Naive B cell (primary cell): ENCODE results near the gene SCNN1G. TPM values are rescaled to one million over a fixed set of nuclear protein-coding genes. Genes with fewer than 3 reads are reported as not detected.
"Not testable (repeated sequence)": the region's sequence is repeated elsewhere in the genome, so short reads cannot be mapped to it uniquely, and the experiment has no call there.

Source experiments
- ATAC-seq, 2 donors: fragments of 150-1000 bp; cut with Tn5 transposase; 2 replicates each; pipeline ENCODE4 v1.10.0; 2021; ENCODE audit warnings: low read depth in 2 of 2, mild to moderate bottlenecking in 2 of 2, moderate library complexity in 2 of 2
- DNase-seq: peaks from one replicate; pipeline ENCODE4 v3.0.0; 2022
- H3K27ac Mint-ChIP-seq, 6 donors: one replicate each; pipeline ENCODE4 v1.8.0; 2020 to 2022; ENCODE audit warnings: mild to moderate bottlenecking in 6 of 6, mixed read lengths in 6 of 6, moderate library complexity in 5 of 6, inconsistent platforms in 2 of 6
- H3K27me3 Mint-ChIP-seq, 3 donors: one replicate each; pipeline ENCODE4 v1.8.0; 2021 to 2022; ENCODE audit warnings: mixed read lengths in 3 of 3, mild to moderate bottlenecking in 1 of 3
- H3K36me3 Mint-ChIP-seq, 2 donors: one replicate each; pipeline ENCODE4 v1.8.0; 2020 to 2022; ENCODE audit warnings: mixed read lengths in 2 of 2, inconsistent platforms in 1 of 2, mild to moderate bottlenecking in 1 of 2
- H3K4me1 Mint-ChIP-seq, 3 donors: one replicate each; pipeline ENCODE4 v1.8.0; 2020 to 2022; ENCODE audit warnings: mixed read lengths in 3 of 3, inconsistent platforms in 1 of 3, mild to moderate bottlenecking in 1 of 3, moderate library complexity in 1 of 3
- H3K4me3 Mint-ChIP-seq, 8 donors: one replicate each; pipeline ENCODE4 v1.8.0; 2020 to 2022; ENCODE audit warnings: mild to moderate bottlenecking in 8 of 8, mixed read lengths in 8 of 8, moderate library complexity in 8 of 8, inconsistent platforms in 2 of 8
- H3K9me3 Mint-ChIP-seq, 7 donors: one replicate each; pipeline ENCODE4 v1.8.0; 2020 to 2022; ENCODE audit warnings: mixed read lengths in 7 of 7, mild to moderate bottlenecking in 5 of 7, inconsistent platforms in 2 of 7, moderate library complexity in 1 of 7
- polyA plus RNA-seq, 6 donors: library from polyadenylated mRNA; unstranded; fragments of 300-500 nt; fragmentation: Illumina TruSeq; gene quantifications; one replicate each; pipeline ENCODE4 v1.2.3, GENCODE V29; 2021; ENCODE audit warnings: low read depth in 6 of 6

The SCNN1G gene
- polyA plus RNA-seq, 6 donors from 2014 or later = not detected

DNA sequence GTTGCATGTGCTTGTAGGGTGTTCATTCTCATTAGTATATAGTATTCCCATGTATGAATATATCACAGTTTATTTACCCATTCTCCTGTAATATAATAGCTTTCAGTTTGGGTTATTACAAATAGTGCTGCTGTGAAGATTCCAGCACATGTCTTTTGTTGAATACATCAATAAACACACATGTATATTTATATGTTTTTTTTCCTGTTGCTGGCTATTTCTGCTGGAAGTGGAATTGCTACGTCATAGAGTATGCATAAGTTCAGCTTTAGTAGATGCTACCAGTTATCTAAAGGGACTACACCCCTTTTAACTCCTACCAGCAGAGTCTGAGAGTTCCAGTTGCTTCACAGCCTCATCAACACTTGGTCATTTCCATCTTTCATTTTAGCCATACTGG is 67.3 kb downstream of the SCNN1G start:
- Mint-ChIP-seq H3K4me3 (no peak overlapping the region), H3K9me3 (peaks cover 6 to 18% (median 13%) of the 10 kb centered on the region in 7 donors), H3K27me3 (peaks cover 10 to 14% (median 12%) of the 10 kb centered on the region in 3 donors), H3K4me1 (no peaks in the 10 kb centered on the region), H3K36me3 (peaks cover 0 to 15% of the 10 kb centered on the region in 2 donors), H3K27ac (no peak overlapping the region)
- DNase-seq (no peak), ATAC-seq (no peak)

DNA sequence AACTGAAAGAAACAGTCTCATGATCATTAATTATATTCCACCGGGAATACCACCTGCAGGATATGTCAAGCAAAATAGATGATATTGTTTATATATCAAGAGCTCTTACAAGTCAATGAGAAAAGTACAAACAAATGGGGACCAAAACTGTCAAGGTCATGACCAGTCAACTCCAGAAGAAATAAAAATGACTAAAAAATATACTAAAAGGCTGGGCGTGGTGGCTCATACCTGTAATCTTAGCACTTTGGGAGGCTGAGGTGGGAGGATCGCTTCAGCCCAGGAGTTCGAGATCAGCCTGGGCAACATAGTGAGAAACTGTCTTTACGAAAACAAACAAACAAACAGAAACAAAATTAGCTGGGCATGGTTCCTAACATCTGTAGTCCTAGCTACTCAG is 69.8 kb downstream of the SCNN1G start:
- Mint-ChIP-seq H3K27ac (no peak overlapping the region), H3K27me3 (peaks cover 13 to 20% (median 15%) of the 10 kb centered on the region in 3 donors), H3K9me3 (peaks cover 0 to 14% (median 10%) of the 10 kb centered on the region in 7 donors), H3K4me1 (no peaks in the 10 kb centered on the region), H3K4me3 (no peak overlapping the region), H3K36me3 (peaks cover 0 to 15% of the 10 kb centered on the region in 2 donors)
- DNase-seq = no peak
- no peak for ATAC-seq

DNA sequence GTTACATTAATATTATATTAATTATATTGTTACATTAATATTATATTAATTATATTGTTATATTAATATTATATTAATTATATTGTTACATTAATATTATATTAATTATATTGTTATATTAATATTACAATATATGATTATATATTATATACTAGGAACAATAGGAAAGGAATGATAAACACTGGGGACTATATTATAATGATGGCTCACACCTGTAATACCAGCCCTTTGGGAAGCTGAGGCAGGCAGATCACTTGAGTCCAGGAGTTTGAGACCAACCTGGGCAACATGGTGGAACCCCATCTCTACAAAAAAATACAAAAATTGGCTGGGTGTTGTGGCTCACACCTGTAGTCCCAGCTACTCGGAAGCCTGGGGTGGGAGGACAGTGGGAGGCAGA is 71.1 kb downstream of the SCNN1G start:
- not testable (repeated sequence) for H3K4me1 Mint-ChIP-seq, DNase-seq, ATAC-seq, H3K4me3 Mint-ChIP-seq, H3K27ac Mint-ChIP-seq
- peaks cover 19 to 25% (median 24%) of the 10 kb centered on the region in 3 donors for H3K27me3 Mint-ChIP-seq
- peaks cover 0 to 15% of the 10 kb centered on the region in 2 donors for H3K36me3 Mint-ChIP-seq
- peaks cover 0 to 14% (median 10%) of the 10 kb centered on the region in 7 donors for H3K9me3 Mint-ChIP-seq

DNA sequence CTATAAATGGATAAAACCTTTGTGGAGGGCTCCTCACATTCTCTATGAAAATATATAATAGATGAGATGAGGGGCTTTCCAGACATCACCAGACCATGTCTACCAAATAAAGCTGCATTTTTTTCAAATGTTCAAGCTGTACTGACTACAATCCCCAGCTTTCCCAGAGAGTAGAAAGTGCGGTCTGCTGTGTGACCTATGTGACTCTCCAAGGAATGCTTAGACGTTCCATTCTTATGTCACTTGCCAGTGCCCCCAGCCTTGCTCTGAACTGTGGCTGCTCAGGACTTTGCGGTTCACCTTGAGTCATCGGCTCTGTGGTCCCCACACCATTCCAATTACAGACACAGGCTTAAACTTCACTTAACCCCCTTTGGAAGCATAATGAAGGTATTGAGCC is 71.8 kb downstream of the SCNN1G start:
- Mint-ChIP-seq H3K9me3 (peaks cover 0 to 14% (median 10%) of the 10 kb centered on the region in 7 donors), H3K27ac (no peak overlapping the region), H3K4me1 (no peaks in the 10 kb centered on the region), H3K36me3 (peaks cover 0 to 15% of the 10 kb centered on the region in 2 donors), H3K4me3 (no peak overlapping the region), H3K27me3 (peaks cover 19 to 25% (median 24%) of the 10 kb centered on the region in 3 donors)
- DNase-seq = no peak
- ATAC-seq = peak; percentile 25 to 32

DNA sequence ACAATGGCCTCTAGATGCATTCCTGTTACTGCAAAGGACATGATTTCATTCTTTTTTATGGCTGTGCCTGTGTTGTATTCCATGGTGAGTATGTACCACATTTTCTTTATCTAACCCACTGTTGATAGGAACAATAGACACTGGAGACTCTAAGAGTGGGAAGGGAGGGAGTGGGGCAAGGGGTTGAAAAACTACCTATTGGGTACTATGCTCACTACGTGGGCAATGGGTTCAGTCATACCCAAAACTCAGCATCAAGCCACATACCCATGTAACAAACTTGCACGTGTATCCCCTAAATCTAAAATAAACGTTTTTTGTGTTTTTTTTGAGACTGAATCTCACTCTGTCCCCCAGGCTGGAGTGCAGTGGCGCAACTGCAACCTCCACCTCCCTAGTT is 72.5 kb downstream of the SCNN1G start:
- H3K36me3 Mint-ChIP-seq = peaks cover 0 to 15% of the 10 kb centered on the region in 2 donors
- no peak for ATAC-seq
- H3K27ac Mint-ChIP-seq = no peak overlapping the region
- no peak for DNase-seq
- peaks cover 15 to 25% (median 24%) of the 10 kb centered on the region in 3 donors for H3K27me3 Mint-ChIP-seq
- H3K4me3 Mint-ChIP-seq = no peak overlapping the region
- peaks cover 0 to 13% (median 8%) of the 10 kb centered on the region in 7 donors for H3K9me3 Mint-ChIP-seq
- no peaks in the 10 kb centered on the region for H3K4me1 Mint-ChIP-seq

DNA sequence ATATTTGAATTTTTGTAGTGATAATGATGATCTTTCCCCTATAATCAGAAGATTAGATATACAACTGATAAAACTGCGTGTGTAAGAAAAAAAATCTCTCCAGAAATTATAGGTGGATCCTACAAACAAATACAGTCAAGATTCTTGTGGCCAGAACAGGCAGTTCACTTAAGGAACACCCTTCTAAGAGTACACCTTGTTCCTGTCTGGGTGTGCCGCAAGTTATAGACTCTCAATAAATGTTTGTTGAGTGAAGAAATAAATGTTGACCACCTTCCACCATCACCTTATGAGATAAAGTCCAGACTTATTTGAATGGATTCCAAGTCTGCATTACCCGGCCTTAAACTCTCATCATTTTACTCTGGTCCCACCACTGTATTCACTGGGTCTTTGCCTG is 73.9 kb downstream of the SCNN1G start:
- H3K9me3 Mint-ChIP-seq = peaks cover 0 to 5% (median 2%) of the 10 kb centered on the region in 7 donors
- no peak for DNase-seq
- peaks cover 19 to 27% (median 23%) of the 10 kb centered on the region in 3 donors for H3K27me3 Mint-ChIP-seq
- no peak overlapping the region for H3K27ac Mint-ChIP-seq
- no peak overlapping the region for H3K4me3 Mint-ChIP-seq
- no peak for ATAC-seq
- H3K36me3 Mint-ChIP-seq = peaks cover 0 to 2% of the 10 kb centered on the region in 2 donors
- no peaks in the 10 kb centered on the region for H3K4me1 Mint-ChIP-seq

DNA sequence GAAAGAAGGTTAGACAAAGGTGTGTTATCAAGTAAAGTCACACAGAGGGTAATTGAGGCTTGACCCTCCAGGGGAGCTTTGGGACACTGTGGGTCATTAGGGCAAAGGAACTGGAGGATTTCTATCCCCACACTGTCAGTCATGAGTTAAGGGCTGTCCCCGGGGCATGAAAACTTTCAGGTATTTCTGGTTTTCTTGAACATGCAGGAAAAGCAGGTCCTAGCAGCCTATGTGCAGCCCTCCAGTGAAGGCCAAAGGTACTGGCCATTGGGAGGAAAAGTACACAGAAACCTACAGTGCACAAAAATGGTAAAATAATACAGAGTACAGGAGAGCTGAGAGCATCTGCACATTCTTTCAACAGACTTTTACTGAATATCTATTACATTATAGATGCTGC is 75.1 kb downstream of the SCNN1G start:
- no peaks in the 10 kb centered on the region for H3K4me1 Mint-ChIP-seq
- peaks cover 0 to 5% (median 2%) of the 10 kb centered on the region in 7 donors for H3K9me3 Mint-ChIP-seq
- H3K4me3 Mint-ChIP-seq = no peak overlapping the region
- H3K27ac Mint-ChIP-seq = no peak overlapping the region
- no peaks in the 10 kb centered on the region for H3K36me3 Mint-ChIP-seq
- peaks cover 15 to 20% (median 18%) of the 10 kb centered on the region in 3 donors for H3K27me3 Mint-ChIP-seq
- DNase-seq = no peak
- ATAC-seq = no peak

DNA sequence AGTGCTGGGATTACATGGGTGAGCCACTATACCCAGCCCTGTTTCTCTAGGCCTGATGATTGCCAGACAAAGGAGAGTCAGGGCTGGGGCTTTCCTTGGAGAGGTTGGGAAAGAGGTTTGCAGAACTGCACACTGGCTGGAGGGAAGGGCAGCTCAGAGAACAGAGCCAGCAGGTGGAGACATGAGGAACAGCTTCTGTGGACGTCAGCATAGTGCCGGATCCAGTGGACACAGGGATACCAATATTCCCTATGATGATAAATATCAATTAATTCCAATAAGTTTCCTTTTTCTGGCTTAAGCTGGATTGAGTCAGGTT is 76.3 kb downstream of the SCNN1G start:
- Mint-ChIP-seq H3K36me3 (no peaks in the 10 kb centered on the region), H3K4me3 (no peak overlapping the region), H3K4me1 (no peaks in the 10 kb centered on the region), H3K9me3 (peaks cover 0 to 5% (median 2%) of the 10 kb centered on the region in 7 donors), H3K27me3 (peaks cover 15 to 20% (median 18%) of the 10 kb centered on the region in 3 donors), H3K27ac (no peak overlapping the region)
- ATAC-seq (no peak), DNase-seq (no peak)

Other genes with a start within 250 kb of the SCNN1G start
- under 1 TPM in 5 of 6 donors, not detected in 1; 0.21 to 0.48 (median 0.27) TPM for gene USP31, start 33.3 kb upstream of the SCNN1G start, polyA plus RNA-seq
- not detected for gene SCNN1B, start 119.6 kb downstream of the SCNN1G start, polyA plus RNA-seq